Measurements from ENCODE around the gene SDCBP2. TPM values are rescaled to one million over a fixed set of nuclear protein-coding genes. Genes with fewer than 3 reads are reported as not detected.

Gene SDCBP2
- total RNA-seq, 4 donors from 2014 or later = 2.3 to 12.1 (median 6.6) TPM

DNA sequence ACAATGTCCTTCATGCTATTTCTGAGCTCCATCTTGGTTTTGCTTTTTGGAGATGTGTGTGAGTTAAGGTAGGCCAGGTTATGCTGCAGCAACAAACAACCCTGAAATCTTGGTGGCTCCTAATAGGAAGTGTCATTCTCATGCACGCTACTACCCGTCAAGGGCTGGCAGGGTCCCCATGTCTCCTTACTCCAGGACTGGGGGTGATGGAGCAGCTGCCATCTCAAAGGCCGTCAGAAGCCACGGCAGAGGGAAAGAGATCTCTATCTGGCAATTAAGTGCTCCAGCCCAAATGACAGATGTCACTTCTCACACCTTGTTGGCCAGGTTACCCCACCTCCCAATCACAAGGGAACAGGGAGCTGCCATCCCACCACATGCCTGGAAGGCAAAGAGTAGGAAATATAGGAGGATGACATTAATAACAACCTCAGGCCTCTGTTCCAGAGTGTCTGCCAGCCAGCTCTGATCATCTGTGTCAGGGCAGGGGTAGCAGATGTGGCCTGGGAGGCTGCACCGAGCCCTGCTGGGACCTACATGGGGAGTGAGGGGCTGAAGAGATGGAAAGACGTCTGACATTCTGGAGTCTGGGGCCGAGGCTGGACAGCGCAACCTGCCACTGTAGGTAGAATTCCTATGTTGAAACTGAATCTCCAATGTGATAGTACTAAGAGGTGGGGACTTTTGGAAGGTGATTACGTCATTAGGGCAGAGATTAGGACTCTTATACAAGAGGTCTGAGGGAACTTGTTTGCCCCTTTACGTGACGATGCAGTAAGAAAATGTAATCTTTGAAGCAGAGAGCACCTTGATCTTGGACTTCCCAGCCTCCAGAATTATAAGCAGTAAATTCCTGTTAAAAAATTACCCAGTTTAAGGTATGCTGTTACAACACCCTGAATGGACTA lies 4.8 kb upstream of the SDCBP2 start:
- TF ChIP-seq CTCF (IDR thresholded peaks at IDR 0.05; ENCODE audit: low read depth) = no peak

GRCh38 chr20:1332749-1333300 lies 3.9 kb upstream of the SDCBP2 start:
- TF ChIP-seq CTCF (IDR thresholded peaks at IDR 0.05; ENCODE audit: low read depth) = no peak

- TF ChIP-seq CTCF (IDR thresholded peaks at IDR 0.05; ENCODE audit: low read depth) = no peak
These were observed 3.0 kb upstream of the SDCBP2 start for GRCh38 chr20:1331801-1332453.

DNA sequence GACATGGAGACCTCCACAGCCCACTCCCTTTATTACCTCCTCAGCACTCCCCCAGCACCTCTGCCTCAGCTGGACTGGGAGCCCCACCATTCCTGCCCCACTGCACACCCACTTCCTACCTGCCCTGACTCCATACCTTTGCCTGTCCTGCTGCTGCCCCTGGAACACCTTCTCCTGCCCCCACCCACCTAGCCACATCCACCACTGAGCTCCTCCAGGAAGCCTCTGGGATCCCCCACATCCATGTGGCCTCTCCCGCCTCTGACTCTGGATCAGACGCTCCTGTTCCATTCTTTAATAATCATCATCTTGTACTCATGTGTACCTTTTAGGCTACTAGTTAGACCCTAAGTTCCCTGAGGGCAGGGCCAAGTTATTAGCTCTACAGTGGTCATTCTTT lies 2.2 kb upstream of the SDCBP2 start:
- no peak for TF ChIP-seq CTCF (IDR thresholded peaks at IDR 0.05; ENCODE audit: low read depth)

DNA sequence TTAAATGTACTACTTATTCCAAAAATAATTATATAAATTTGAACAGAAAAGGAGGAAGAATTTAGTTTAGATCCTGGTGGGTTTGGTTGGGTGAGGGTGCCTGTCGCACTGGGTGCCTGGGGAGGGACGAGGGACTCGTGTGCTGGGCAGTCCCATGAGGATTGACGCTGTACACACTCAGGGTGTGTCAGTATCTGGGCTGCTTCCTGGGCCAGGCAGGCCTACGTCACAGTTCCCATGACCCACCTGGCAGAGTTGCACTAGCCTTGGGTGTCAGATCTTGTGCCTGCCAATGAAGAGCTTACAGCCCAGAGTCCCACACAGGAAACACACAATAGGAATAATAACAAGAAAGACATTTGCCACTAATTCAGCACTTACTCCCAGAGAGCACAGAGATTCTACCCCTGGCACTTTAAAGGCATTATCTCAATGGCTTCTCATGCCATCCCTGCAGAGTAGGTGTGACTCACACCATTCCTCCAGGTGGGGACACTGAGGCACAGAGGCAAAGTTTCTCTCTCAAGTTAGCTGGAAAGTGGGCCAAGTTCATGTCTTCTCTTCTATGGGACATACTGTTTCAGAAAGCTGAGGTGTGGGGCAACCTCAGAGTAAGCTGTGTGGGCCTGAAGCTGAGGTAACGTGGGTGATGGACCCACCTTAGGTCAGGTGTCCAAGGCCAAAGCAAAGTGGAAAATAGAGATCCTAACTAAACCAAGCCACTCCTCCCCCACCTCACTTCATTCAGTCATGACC lies 1.3 kb upstream of the SDCBP2 start:
- no peak for TF ChIP-seq CTCF (IDR thresholded peaks at IDR 0.05; ENCODE audit: low read depth)

DNA sequence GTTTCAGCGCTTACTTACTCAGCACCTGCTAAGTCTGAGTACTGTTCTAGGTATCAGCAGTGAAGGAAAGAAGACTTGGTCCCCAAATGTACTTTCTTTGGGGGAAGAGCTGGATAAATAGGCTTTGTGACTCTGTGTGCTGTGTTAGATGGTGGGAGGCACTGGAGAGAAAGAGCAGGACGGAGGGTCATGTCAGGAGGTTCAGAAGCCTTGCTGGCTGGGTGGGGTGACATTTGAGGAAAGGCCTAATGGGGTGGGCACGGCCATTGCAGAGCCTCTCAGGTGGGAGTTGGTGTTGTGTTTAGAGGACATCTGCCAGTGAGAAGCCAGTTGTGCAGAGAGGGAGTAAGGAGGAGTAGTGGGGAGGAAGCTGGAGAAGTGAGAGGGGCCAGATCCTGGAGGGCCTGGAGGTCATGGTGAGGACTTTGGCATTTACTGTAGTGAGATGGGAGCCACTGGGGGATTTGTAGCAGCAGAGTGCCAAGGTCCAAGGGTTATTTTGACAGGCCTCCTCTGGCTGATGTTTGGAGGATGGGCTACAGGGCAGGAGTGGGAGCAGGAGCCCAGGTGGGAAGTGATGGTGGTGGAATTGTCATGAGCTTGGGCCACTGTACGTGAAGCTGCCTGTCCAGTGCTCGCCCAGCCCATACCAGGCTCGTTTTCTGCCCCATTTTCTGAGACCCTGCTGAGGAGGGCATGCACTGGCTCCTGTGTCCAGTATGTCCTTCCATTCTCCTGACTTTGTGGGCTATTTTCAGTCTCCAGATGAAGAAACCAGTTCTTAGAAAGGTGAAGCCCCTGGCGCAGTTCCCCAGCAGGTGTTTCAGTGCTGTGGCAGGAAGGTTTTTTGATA lies 886 bp downstream of the SDCBP2 start:
- no peak for TF ChIP-seq CTCF (IDR thresholded peaks at IDR 0.05; ENCODE audit: low read depth)

Measured in subcutaneous adipose tissue (tissue), 4 donors.